Activated CD8-positive, alpha-beta memory T cell treated with anti-CD3 and anti-CD28 coated beads, Interleukin-2, amount 50 U/mL, for 24 hours (primary cell): ENCODE data around the gene SLC4A8.

ENCODE experiments used
- DNase-seq: peaks from one replicate; pipeline ENCODE4 v3.0.0-alpha.2; 2020; ENCODE audit errors: extremely low read depth

Gene SLC4A8

DNA sequence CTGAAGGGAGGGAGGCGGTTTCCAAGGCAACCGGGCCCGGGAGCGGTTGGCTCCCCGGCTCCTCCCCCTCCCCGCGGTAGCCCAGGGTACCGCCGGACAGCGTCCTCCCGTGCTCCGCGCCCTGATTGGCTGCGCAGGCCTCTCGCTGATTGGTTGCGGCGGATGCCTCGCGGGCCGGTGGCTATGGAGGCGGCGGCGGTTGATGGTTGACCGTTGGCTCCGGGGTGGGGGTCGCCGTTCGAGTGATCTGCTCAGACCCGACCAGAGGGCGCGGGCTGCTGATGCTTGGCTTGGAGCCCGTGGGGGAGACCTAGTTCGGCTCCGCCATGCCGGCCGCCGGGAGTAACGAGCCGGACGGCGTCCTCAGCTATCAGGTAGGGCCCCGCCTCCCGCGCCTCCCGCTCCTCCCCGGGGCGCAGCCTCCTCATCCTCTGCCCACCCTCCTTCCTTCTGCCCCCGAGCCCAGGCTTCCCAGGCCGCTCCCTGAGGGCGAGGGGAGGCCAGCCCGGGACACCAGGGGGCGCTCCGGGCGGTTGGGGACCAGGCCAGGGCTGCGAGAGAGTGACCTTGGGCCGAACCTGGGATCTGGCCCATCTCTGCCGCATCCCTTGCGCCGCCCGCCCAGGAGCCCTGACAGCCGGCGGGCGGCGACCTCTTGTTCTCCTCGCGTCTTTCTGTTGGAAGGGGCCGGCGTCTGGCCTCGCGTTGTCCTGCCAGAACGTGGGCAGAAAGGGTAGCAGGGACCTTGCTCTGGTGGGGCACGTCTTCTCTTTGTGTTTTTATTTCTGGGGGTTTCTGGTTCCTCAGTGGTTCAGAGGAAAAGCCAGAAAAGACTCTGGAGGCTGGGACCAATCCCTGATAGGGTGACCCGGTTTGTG lies at the start of gene SLC4A8:
Gene SLC4A8, plus strand, starts transcription at position 170 of the 878 bp plus-strand sequence. Its CDS starts 157 bp downstream, at position 327.
- DNase-seq: peak; percentile 53

DNA sequence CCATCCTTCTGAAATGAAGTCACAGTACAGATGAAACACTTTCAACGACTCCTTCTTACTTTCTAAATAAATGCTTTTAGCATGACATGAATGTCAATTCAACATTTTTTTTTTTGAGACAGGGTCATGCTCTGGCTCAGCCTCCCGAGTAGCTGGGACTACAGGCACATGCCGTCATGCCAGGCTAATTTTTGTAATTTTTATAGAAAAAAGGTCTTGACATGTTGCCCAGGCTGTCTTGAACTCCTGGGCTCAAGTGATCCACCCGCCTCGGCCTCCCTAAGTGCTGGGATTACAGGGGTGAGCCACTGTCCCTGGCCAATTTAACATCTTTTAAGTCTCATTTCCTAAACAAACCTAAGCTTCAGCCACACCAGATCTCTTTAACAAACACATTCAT lies 49.8 kb upstream of the SLC4A8 start:
- no peak for DNase-seq

DNA sequence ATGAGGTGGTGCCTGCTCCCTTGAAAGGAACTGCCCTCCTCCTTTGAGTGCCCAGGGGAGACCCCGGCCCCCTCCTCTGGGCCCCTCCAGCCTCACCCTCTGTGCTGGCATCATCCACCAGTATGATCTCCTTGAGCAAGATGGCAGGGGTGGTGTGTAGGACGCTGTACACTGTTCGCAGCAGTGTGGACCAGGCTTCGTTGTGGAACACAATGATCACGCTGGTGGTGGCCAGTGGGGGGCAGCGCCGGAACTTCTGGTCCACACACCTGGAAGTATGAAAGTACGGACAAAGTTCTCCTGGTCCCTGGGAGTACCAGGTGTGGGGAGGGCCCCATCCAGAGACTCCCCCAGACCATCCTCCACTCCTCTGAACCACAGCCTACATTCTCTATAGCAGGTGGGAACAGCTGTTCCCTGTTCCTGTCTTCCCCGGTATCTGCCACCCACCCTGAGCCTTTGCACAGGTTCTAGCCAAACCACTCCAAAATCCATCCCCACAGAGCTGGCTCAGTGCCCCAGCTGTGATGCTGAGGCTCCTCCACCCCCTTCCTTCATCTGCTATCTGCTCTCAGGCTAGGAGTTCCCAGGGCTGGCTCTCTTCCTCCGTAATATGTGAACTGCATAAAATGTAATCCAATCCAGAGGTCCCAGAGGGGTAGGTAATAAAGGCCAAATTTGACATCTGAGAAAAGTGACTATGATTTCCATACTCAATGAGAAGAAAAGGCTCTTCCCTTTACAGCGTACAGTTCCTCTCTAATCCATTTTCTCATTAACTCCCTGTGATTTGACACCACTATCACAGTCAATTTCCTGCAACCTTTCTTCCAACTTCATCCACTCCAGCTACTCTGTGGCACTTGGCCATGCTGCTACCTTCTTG lies 47.3 kb upstream of the SLC4A8 start:
- DNase-seq: no peak

DNA sequence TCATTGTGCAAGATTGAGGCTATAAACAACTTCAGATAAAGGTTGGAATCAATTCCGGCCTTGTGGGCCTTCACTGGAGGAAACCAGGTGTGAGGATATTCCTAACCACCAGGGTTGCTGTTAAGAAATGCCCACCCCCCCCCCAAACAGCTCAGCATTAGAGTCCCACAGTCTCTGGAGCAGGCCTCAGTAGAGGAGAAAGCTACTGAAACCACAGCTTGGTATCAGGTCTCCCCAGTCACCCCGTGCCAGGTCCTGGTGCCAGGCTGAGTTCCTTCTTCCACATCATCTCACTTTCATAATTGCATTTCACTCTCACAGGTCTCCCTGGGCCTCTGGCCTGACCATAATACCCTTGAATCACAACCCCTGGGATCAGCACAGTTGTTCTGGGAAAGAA lies 45.9 kb upstream of the SLC4A8 start:
- DNase-seq: no peak

DNA sequence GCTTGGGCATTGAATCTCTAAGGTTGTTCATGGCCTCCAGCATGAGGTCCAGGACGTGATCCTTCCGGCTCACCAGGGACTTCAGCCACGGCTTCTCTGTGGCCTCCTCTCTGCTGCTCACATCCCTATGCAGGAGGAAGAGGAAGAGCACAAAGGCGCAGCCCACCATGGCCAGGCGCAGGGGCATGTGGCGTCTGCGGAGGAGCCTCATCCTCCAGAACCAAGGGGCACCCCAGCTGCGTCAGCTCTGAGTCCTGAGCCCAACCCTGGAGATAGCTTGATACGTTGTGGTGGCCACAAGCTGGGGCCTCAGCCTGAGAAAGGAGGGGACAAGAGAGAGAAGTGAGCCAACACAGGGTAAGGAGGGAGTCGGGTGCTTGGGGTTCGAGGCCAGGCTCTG lies 45.1 kb upstream of the SLC4A8 start:
- DNase-seq: no peak

DNA sequence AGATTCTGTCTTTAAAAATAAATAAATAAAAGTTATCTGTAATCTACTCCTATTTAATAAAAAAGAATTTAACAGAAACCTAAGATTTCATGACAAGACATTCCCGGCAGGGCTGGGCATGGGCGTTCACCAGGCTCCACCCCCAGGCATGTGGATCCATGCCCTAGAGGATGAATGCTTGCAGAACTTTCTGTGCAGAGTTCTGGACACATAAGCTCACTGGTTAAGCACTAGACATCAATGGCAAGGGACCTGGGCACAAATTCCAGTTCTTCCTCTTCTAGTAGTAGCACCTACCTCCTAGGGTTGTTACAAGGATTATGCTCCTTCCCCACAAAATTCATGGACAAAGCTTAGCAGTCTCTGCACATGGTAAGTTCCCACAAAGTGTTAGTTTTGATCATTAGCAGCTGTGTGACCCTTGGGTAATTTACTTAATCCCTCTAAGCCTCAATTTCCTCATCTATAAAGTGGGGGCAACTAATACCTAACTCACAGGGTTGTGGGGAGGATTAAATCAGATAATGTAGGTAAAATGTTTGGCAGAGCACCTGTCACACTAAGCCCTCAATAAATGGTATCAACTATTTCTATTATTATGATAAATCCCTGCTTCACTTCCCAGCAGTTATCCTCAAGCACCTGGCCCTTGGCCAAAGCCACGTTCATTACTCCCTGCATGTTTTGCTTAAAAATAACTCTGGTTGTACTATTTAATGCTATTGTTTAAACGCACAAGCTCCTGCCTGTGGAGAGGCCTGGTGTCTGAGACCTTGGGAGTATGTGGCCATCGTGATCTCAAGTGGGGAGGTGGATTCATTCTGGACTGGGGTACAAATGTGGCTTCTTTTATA lies 43.2 kb upstream of the SLC4A8 start:
- DNase-seq: no peak

DNA sequence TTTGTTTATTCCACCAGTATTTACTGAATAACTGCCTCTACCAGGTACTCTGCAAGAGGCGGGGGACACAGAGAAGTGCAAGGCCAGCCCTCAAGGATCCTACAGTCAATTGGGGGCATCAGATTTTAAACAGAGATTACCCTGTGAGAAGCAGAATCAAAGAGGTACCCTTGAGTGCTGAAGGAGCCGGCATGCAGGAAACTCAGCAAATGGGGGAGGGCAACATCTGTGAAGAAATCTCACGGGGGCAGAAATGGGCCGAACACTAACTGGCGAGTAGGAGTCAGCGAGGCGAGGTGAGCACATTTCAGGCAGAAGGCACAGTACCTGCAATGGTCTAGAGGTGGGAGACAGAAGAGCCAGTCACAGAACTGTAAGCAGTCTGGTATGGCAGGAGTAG lies 42.5 kb upstream of the SLC4A8 start:
- DNase-seq: no peak

DNA sequence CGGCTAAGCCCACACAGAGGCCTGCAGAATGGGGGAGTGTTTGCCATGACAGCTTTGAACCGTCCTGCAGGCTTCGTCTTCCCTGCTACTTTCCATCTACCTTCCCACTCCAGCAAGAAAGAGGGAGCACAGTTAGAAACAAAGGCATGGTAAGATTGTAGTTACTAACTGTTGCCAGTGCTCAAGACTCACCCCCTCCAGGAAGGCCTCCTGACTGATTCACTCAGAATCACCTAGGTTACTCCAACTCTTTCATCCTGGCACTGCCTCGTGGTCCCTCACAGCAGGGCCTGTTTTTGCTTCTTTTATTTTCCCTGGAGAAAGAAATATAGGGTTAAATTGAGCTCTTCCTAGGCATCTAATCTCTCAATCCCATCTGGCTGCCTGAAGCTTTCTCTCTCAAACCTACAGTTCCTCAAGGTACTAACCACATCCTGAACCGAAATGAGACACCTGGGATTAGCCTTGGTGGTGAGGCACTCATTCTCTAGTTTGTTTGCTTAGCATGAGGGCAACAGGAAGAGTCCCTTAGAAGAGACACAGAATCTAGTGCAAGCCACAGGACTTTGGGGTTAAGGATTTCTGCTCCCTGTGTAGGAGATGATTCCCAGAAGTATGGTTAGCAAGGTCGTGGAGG lies 41.2 kb upstream of the SLC4A8 start:
- DNase-seq: no peak

DNA sequence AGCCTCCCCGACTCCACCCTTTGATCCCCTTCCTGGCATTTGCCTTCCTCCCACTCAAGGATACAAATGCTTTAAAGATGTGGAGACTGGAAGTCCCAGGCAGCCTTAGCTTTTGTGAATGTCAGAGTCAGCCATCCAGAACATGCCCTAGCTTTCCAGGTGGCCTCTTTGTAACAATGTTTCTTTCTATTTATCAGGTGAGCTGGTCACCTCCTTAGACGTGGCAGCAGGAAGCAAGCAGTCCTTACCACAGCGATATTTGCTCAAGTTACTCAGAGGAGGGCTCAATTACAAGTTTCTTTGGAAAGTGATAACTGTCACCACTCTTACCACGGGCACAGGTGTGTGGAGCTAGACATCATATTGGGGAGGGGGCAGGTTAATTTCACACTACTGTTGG lies 38.3 kb upstream of the SLC4A8 start:
- DNase-seq: no peak

DNA sequence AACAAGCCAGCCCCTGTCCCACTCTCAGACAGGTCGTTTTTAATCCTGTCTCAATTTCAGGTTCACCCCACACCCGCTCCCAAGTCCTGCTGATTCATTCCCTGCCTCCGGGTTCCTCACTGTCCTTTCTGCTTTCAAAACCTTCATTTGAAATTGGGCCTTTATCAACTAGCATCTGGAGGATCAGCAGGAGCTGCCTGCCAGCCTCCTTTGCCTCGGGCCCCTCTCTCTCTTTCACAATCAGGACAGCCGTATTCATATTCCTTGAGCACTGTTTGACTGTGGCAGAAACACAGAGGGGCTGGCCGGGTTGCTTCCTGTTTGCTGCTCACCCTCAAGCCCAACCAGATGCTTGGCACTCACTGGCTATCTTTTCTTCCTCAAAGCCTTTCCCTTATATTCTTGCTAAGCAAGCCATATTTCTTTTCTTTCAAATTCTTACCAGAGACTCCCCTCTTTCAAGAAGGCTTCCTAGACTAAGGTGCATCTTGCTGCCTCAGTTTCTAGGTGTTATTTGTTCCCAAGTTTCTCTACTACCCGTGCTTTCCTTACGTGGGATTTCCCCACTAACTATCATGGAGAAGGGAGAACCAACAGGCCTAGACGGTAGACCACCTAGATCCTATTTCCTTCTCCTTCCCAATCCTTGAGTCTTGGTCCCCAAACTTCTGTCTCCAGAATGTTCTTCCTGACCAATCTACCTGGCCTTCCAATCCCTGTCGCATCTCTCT lies 36.4 kb upstream of the SLC4A8 start:
- no peak for DNase-seq

DNA sequence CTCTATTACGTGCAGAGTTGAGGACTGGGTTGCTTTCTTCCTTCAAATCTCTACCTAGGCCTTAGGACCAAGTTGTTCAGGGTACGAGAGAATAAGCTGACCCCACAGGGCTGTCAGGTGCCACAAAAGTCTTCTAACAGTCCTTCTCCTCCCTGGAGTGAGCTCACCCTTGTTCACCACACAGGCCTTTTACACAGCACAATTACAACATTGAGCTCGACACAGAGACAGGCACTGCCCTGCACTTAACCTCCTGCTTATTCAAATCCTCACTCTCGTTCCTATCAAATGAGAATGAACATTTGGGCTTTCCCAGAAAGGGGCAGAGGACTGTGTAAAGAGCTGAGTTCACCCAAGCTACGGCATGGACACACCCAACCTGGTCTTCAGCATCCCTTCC lies 35.8 kb upstream of the SLC4A8 start:
- DNase-seq: no peak

DNA sequence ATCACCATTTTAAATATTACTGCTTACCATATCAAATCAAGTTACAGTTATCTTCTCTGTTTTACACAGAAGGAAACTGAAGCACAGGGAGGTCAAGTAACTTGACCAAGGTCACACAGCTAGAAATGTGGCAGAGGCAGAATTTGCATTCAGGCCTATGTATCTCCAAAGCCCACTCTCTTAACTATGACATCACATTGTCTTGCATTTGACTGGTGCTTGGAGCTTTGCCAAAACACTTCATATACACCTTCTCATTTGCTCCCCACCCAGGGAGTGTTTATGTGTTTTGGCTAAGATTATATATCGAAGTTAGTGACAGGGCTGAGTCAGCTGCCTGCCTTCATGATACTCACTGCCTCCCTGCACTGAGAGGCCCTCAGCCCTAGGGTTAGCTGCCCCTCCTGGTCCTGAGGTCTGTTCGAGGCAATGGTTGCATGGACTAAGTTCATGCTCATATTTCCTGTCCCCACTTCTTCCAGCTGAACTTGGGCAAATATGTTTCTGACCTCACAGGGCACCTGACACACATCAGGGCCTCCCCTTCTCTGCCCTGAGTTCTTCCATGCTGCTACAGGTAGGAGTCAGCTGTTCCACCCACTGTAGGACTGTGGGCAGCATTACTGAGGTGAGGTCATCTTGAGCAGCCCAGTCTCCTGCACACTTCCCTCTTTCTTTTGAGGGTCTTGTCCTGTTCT lies 35.2 kb upstream of the SLC4A8 start:
- no peak for DNase-seq

DNA sequence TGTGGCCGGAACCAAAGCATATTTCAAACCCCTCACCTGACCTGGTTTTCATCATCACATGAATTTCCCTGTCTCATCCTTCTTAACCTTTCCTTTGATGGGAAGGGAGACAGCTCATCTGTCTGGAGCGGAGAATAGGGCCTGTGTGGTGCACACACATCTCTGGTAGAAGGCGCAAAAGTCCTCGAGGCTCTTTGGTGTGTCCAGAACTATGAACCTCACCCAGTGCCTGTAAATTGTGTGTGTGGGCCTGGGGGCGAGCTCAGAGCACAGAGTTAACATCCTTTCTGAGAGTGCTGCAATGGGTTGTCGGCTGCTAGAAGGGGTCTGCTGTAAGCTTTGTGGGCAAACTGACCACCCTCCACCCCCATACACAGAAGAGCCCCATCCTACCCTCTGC lies 34.2 kb upstream of the SLC4A8 start:
- no peak for DNase-seq

DNA sequence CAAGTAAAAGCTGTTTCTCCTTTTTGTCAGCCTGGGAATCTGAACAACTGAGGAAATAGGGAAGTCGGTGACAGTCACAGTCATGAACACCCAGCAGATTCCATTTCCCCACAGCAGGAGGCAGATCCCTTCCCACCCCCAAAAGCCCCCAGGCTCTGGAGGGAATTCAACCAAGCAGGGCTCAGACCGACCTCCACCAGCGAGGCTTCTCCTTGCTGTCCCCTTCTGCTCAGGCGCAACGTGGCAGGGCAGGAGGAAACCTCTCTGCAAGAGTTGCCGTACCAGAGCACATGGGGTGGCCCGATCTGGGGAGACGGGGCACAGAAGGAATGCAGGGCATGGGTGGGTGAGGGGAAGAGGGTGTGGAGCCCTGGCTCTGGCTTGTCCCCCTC lies 33.7 kb upstream of the SLC4A8 start:
- no peak for DNase-seq

DNA sequence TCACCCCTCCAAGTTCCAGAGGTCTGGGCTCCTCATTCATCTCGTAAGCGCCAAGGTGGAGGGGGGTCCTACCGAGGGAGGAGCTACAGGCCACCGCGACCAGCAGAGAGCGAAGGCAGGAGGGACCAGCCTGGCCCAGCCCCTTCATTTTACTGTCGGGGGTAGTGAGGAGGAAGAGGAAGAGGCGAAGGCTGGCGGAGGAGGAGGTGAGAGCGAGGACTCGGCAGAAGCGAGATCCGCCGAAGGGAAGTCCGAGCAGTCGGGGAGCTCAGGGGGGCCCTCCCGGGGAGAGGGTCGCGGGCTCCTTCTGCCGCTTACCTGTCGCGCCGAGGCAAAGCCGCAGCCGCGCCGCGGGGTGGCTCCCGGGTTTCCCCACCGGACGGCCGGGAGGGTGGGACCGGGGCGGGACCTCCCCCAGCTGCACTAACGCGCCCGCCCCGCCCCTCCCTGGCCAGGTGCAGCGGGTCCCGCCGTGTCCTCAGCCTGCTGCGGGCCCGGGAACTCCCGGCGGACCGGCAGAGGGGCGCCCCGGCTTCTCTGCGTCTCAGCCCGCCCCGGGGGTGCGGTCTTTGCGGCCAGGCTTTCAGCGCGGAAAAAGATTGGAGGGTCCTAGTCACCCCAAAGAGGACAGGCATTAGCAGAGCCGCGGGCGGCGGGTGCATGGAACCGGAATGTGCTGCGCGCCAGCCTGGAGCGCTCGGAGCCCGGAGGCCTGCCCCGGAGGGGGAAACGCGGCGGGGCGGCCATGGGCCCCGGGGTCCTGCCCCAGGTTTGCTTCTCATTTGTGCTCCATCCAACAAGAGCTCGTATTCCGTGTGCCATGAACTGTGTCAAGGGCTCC lies 33.1 kb upstream of the SLC4A8 start, which contains the start of gene GALNT6:
Gene GALNT6, minus strand, starts transcription at position 124 of the 841 bp plus-strand sequence. CDS start 11,625 bp downstream, outside the sequence.
- DNase-seq: no peak

DNA sequence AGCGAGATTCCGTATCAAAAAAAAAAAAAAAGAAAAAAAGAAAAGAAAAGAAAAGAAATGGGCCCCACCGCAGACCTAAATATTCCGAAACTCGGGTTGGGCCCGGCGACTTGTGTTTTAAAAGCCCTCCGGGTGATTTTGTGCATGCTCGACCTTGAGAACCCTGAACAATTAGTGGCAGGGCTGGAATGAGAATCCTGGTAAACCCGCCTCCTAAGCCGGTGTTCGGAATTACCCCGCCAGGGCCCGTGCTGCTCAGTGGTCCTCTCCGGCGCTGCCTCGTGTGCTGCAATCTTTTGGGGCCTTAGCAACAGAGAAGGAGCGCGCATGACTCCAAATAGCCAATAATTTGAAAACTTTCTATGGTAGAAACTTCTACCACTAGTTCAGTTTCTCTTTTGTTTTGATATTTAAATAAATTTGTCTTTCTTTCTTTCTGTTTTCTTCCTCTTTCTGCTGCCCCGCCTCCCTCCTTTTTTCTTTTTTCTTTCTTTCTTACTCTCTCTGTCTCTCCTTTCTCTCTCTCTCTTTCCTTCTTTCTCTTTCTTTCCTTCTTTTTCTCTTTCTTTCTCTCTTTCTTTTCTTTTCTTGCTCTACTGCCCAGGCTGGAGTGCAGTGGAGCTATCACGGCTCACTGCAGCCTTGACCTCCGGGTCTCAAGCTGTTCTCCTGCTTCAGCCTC lies 31.9 kb upstream of the SLC4A8 start:
- DNase-seq: no peak

DNA sequence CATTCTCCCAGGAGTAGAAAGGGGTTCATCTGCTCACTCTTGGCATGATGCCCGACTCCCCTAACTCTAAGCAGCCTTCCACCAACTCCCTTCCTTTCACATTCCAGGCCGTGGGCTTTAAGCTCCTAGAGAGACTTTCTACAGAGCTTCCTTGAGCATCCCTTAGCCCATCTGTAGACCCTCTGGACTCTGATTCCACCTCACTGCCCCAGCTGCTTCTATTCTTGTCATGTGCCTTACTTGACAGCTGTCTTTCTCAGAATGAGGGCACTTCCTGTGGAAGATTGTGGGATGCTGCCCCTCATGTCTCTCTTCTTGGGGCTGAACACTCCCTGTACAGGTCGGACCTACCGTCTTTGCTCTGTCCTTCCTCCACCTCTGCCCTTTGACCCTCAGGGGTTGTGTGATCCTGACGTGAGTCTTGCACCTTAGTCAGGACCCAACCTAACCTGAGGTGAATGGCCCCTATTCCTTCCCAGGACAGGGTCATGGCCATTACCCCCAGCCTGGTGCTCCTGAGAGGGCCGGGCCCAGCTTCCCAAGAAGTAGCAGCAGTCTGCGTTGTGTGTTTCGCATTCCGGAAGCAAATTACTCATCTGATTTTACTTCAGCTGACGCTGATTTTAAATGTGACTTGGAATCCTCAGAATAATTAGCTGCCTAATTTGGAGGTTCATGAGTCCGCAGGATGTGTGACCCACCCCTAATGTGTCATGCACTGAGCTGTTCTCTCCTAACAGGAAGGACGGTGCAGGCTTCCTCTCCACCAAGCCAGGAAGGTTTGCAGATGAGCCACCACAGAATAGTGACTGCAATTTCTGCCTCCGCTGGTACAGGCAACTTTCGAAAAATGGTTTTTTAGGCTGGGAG lies 30.7 kb upstream of the SLC4A8 start:
- DNase-seq: no peak
